GM10248 (cell line): ENCODE data around the gene STRADB.
A peak's percentile ranks its signal among the peaks of the same experiment; 100 is the strongest.

Experiments used
- CTCF ChIA-PET: fragments of 300-600 bp; sonication (Branson Sonifier 250); formaldehyde crosslinking; extraction: SDS; loops from one replicate; lab custom pipeline; 2021; ENCODE audit warnings: antibody characterized with exemption; lab: Yijun Ruan, JAX
- POLR2A ChIA-PET: fragments of 350-650 bp; sonication (Branson Sonifier 250); formaldehyde crosslinking; extraction: SDS; loops from one replicate; lab custom pipeline; 2020; ENCODE audit warnings: antibody characterized with exemption; lab: Yijun Ruan, JAX
- DNase-seq: peaks from one replicate; pipeline ENCODE4 v3.0.0; 2012; ENCODE audit errors: extremely low spot score
- CTCF ChIP-seq: IDR thresholded peaks from 2 replicates; pipeline ENCODE4 v1.5.1; 2012; ENCODE audit warnings: mild to moderate bottlenecking, low read depth; ENCODE audit errors: extremely low read depth, missing control alignments, control extremely low read depth

Gene STRADB

GRCh38 chr2:201451292-201452057 is at the start of gene STRADB, which contains the start of gene TRAK2:
TSS of gene STRADB (plus strand) at chr2:201451740. CDS start at chr2:201454841, 3,101 bp downstream.
TSS of gene TRAK2 (minus strand) at chr2:201451458. CDS start at chr2:201420507, 30,951 bp downstream.
- POLR2A ChIA-PET, result interaction anchor here (0.6 to 1.0 kb wide), 4 partner anchors 28 to 236 kb away, joined by 3 to 6 read pairs (median 3); no protein-coding TSS in a partner anchor
- CTCF ChIA-PET, result interaction anchor here (0.6 to 3.5 kb wide), 7 partner anchors 10 to 344 kb away, joined by 3 to 23 read pairs (median 5); no protein-coding TSS in a partner anchor
- peak; percentile 98 for DNase-seq
- peak; percentile 17 for TF ChIP-seq CTCF

GRCh38 chr2:201401815-201402214 is 49.7 kb upstream of the STRADB start:
- POLR2A ChIA-PET, result no interaction called here
- CTCF ChIA-PET, result interaction anchor here (0.9 to 1.4 kb wide), 2 partner anchors 8 to 37 kb away, joined by 3 read pairs; no protein-coding TSS in a partner anchor
- no peak for TF ChIP-seq CTCF
- DNase-seq, result no peak

- no peak for DNase-seq
- TF ChIP-seq CTCF, result no peak
- ChIA-PET POLR2A (no interaction called here), CTCF (interaction anchor here (0.6 to 1.4 kb wide), 3 partner anchors 9 to 313 kb away, joined by 3 read pairs; no protein-coding TSS in a partner anchor)
These were observed 48.6 kb upstream of the STRADB start for GRCh38 chr2:201402651-201403562.

GRCh38 chr2:201403880-201404279 is 47.7 kb upstream of the STRADB start:
- POLR2A ChIA-PET, result no interaction called here
- CTCF ChIA-PET, result interaction anchor here (0.8 to 1.5 kb wide), 2 partner anchors 39 to 140 kb away, joined by 3 to 5 read pairs; no protein-coding TSS in a partner anchor
- DNase-seq, result no peak
- TF ChIP-seq CTCF, result no peak

GRCh38 chr2:201404699-201405280 is 46.8 kb upstream of the STRADB start:
- no peak for TF ChIP-seq CTCF
- CTCF ChIA-PET, result interaction anchor here (0.8 to 1.5 kb wide), 5 partner anchors 10 to 172 kb away, joined by 3 to 5 read pairs (median 3); no protein-coding TSS in a partner anchor
- POLR2A ChIA-PET, result no interaction called here

More at GRCh38 chr2:201404699-201405280, 46.8 kb upstream of the STRADB start:
- no peak for DNase-seq
